IPS-15b (cell line): Measurements from ENCODE around the gene AP3D1.

ENCODE experiments used
- H3K27me3 ChIP-seq: one replicate; pipeline ENCODE4 v1.6.1; 2013; ENCODE audit warnings: low read length; ENCODE audit not compliant: control insufficient read depth, insufficient read depth
- H3K36me3 ChIP-seq: one replicate; pipeline ENCODE4 v1.6.1; 2013; ENCODE audit warnings: low read length; ENCODE audit not compliant: control insufficient read depth, insufficient read depth
- H3K4me1 ChIP-seq: one replicate; pipeline ENCODE4 v1.6.1; 2013; ENCODE audit warnings: mild to moderate bottlenecking, low read length; ENCODE audit not compliant: control insufficient read depth, insufficient read depth
- H3K4me3 ChIP-seq: one replicate; pipeline ENCODE4 v1.5.1; 2013; ENCODE audit warnings: low read depth, low read length
- H3K9ac ChIP-seq: one replicate; pipeline ENCODE4 v1.6.1; 2013; ENCODE audit warnings: low read depth, mild to moderate bottlenecking, low read length
- H3K9me3 ChIP-seq: one replicate; pipeline ENCODE4 v1.6.1; 2013; ENCODE audit warnings: mild to moderate bottlenecking, low read length; ENCODE audit not compliant: control insufficient read depth, insufficient read depth

Gene AP3D1

DNA sequence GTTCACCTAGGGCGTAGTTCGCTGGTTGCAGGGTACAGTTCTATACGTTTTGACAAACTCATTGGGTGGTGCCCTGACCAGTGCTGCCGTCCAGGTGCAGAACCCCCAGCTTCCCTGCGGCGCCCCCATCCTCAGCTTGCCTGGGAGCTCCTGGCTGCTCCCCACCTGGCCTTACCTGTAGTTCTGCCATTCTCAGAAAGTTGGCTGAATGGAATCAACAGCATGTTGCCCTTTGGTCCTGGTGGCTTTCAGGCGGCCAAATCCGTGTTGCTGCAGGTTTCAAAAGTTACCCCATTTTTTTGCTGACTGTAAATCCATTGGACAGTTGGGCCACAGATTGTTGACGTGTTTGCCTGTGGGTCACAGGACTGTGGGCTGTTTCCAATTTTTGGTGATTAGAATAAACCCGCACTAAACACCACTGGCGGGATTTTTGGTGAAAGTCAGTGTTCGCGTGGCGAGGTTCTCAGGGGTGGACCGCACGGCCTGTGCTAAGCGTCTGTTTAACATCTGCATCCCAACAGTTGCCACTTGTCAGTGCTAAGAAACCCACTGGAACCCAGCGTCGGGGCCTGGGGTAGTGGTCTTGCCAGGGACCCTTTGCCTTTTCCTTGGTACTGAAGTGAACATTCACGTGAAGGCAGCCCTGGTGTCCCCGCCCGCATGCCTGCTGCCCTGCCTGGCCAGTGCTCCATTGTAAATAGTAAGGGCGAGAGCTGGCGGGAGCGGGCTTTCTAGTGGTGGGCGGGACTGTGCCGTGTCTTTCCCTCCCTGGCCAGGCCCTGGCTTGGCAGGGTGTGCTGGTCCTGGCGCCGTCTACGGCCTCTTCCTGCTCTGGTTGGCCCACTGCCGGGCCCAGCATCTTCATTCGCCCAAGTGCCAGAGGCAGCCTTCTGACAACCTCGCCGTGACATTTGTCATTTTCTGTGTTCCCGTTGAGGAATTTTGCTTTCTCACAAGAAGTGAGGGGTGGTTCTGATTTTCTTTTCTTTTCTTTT is 15.7 kb upstream of the AP3D1 start:
- Histone ChIP-seq H3K4me1 (peaks cover 7% of the 10 kb centered on the region), H3K9ac (no peak overlapping the region), H3K27me3 (no peaks in the 10 kb centered on the region), H3K9me3 (no peaks in the 10 kb centered on the region), H3K4me3 (no peak overlapping the region), H3K36me3 (no peaks in the 10 kb centered on the region)

DNA sequence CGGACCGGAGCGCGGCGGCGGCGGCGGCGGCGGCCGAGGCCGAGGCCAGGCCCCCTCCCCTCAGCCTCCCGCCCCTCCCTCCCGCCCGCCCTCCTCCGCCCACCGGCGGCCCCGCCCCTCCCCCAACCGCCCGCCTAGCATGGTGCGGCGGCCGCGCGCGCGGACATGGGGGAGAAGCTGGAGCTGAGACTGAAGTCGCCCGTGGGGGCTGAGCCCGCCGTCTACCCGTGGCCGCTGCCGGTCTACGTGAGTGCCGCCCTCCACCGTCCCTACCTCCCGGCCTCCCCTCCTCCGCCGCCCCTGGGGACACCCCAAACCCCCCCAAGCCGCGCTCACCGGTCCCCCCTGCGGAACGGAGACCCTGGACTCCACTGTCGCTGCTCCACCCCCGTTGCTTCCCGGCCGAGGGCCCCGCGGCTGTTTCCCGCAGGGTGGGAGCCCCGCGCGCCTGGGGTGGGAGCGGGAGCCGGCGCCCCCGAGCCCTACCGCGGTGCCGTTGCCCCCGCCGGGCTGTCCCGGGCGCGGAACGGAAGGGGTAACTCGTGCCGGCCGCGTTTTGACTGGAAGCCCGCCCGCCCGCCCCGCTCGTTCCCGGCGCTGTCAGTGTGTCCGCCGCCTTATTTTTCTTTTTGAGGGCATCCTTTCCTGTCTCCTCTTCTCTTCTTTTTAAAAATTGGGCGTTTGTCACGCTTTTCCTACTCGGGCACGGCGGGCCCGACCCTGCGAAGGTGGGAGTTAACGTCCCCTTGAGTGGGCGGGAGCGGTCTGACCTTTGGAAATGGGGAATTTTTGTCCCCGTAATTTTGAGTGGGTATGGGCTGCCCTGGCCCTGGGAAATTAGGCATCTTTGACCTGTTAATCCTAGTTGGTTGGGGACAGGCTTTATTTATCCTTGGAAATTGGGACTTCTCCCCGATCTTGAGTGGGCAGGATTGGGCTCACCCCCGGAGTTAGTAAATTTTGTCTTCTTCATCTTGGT is 12.9 kb upstream of the AP3D1 start:
- H3K4me3 ChIP-seq: peak overlapping the region; percentile 61
- peak overlapping the region; percentile 60 for H3K9ac ChIP-seq
- no peaks in the 10 kb centered on the region for H3K36me3 ChIP-seq
- no peaks in the 10 kb centered on the region for H3K9me3 ChIP-seq
- no peaks in the 10 kb centered on the region for H3K4me1 ChIP-seq
- no peaks in the 10 kb centered on the region for H3K27me3 ChIP-seq

DNA sequence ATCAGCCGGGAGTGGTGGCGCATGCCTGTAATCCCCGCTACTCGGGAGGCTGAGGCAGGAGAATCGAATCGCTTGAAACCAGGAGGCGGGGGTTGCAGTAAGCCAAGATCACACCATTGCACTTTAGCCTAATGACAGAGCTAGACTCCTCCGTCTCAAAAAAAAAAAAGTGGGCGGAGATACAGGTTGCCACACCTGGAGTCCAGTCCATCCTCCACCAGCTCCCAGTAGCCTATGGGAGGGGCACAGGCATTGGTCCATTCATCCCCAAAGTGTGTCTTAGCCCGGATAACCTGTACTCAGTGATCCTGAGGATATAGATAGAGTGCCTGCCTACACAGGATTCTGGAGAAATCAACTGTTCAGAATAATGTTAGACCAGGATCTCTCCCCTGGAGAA is 9.0 kb upstream of the AP3D1 start:
- Histone ChIP-seq H3K27me3 (no peaks in the 10 kb centered on the region), H3K4me3 (no peak overlapping the region), H3K4me1 (no peaks in the 10 kb centered on the region), H3K9ac (no peak overlapping the region), H3K9me3 (no peaks in the 10 kb centered on the region), H3K36me3 (no peaks in the 10 kb centered on the region)

DNA sequence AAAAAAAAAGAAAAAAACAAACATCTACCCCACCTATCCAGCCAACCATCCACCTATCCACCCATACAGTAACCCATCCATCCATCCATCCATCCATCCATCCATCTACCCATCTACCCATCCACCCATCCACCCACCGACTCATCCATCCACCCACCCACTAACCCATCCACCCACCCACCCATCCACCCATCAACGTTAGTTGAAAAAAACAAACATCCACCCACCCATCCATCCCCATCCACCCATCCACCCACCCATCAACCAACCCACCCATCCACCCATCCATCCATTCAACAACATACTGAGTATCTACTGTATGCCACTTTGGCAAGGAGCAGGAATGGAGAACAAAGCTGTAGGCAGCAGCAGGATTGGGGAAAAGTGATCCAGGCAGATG is 6.1 kb upstream of the AP3D1 start:
- Histone ChIP-seq H3K4me3 (no peak overlapping the region), H3K9ac (no peak overlapping the region), H3K36me3 (no peaks in the 10 kb centered on the region), H3K9me3 (no peaks in the 10 kb centered on the region), H3K4me1 (no peaks in the 10 kb centered on the region), H3K27me3 (no peaks in the 10 kb centered on the region)

DNA sequence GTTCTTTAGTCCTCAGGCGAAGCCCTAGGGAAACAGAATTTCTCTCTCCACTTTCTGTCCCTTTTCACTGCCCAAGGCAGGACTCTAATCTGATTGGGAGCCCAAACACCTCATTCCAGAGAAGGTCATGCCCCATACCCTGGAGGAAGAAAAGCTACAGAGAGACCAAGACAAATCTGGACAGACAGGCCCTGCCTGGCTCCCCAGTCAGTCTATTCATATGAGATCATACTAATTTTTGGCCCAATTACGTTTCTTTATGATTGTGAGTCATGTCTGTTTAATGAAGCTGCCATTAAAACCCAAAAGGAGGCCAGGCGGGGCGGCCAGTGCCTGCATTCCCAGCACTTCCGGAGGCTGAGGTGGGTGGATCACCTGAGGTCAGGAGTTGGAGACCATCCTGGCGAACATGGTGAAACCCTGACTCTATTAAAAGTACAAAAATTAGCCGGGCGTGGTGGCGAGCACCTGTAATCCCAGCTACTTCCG is 3.3 kb upstream of the AP3D1 start:
- no peak overlapping the region for H3K9ac ChIP-seq
- H3K27me3 ChIP-seq: no peaks in the 10 kb centered on the region
- peaks cover 4% of the 10 kb centered on the region for H3K36me3 ChIP-seq
- H3K4me1 ChIP-seq: peaks cover 7% of the 10 kb centered on the region
- no peak overlapping the region for H3K4me3 ChIP-seq
- H3K9me3 ChIP-seq: no peaks in the 10 kb centered on the region

DNA sequence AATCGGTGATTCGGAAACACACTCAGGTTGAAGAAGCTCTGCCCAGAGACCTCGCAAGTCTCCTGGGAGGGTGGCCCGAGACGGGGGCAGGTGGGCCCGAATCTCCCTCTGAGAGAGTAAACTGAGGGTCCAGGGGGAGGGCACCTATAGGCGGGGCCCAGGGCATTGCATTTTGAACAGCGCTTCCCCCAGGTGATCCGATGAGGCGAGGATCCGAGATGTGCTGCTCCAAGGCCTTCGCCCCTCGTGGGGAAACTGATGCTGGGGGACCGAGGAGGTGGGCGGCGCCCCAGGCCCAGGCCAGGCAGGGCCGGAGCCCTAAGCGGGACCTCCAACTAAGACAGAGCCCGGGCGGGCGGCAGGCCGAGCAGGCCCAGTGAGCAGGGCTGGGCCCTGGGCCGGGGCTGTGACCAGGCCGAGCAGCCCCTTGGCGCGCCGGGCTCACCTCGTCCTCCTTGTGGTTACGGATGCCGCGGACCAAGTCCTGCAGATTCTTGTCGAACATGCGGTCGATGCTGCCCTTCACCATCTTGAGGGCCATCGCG is 500 bp downstream of the AP3D1 start:
- Histone ChIP-seq H3K4me3 (peak overlapping the region; percentile 88), H3K9ac (peak overlapping the region; percentile 93), H3K36me3 (peaks cover 6% of the 10 kb centered on the region), H3K9me3 (no peaks in the 10 kb centered on the region), H3K27me3 (no peaks in the 10 kb centered on the region), H3K4me1 (peaks cover 13% of the 10 kb centered on the region)

DNA sequence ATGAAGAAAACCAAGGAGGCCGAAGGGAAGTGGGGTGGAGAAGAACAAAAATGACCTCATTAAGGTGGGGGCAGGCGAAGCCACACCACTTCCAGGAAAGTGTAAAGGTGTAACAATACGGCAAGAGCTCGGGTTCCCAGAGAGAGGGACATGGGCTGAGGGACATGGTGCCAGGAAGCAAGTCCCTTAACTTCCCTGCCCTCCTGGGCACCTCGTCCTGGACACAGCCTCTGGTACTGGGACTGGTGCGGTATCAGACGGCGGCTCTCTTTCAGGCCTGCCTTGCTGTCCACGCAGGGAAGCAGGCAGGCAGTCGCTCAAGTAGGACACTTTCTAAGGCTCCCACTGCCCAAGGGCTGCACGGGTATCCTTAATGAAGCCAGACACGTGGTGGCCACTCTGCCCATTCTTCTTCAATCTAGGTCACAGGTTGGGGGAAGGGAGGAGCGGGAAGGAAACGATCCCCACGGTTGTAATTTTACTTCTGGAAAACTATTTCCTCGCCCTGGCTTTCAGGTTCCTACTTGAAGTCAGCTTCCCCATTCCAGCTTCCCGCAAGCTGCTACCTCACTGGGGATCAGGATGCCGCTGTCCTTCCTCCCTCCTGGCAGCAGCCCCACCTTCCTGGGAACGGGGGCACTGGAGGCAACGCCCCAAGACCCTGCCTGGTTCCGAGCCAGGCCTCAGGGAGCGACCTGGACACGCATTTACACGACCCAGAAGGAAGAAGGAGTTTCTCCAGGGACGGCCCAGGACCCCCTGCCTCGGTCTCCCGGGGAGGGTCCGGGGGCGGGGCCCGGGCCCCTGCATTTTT is 1.2 kb downstream of the AP3D1 start:
- H3K9ac ChIP-seq: peak overlapping the region; percentile 93
- peak overlapping the region; percentile 88 for H3K4me3 ChIP-seq
- H3K4me1 ChIP-seq: peaks cover 13% of the 10 kb centered on the region
- H3K27me3 ChIP-seq: no peaks in the 10 kb centered on the region
- peaks cover 6% of the 10 kb centered on the region for H3K36me3 ChIP-seq
- no peaks in the 10 kb centered on the region for H3K9me3 ChIP-seq

DNA sequence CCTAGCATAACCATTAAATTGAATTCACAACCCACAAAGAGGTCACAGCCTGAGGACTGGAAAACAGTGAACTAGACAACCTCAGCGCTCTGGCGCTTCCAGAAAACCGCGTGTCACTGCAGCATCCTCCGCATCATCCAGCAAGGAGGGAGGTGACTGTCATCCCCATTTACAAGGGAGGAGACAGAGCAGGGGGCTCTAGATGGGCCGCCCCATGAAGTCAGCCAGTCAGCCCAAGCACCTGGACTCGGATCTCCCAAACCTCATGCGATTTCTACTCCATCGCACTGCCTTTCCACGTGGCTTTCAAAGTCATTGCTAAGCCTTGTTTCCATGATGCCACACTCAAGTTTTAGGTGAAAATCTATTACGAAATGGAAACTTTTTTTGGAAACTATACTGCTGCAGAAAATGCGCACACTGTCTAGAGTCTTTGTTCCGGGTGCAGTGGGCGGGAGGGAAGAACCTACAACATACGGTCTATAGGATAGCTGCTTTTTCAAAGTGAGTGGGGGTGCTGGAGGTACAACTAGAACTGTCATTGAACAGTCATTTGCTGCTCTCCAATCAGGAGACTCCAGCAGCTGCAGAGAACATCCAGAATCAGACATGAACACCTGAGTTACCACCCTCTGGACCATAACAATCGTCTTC is 2.8 kb downstream of the AP3D1 start:
- no peaks in the 10 kb centered on the region for H3K27me3 ChIP-seq
- H3K4me3 ChIP-seq: no peak overlapping the region
- no peaks in the 10 kb centered on the region for H3K9me3 ChIP-seq
- peaks cover 13% of the 10 kb centered on the region for H3K4me1 ChIP-seq
- no peak overlapping the region for H3K9ac ChIP-seq
- H3K36me3 ChIP-seq: peaks cover 6% of the 10 kb centered on the region

DNA sequence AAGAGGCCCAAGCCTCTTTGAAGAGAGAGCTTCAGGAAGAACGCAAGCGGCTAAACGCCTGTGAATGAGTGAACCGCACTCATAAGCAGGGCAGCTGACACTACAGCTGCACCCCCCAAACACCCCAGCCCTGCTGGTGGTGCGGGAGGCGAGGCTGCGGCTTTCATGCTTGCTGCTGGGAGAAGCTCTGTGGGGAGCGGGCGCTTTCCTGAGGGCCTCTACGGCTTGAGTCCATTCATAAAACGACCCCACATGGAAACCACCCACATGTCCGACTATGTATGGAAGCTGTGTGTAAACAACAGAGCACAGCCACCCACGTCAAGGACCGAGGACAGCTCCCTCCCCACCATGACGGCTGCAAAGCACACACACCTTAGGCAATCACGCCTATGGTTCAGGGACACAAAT is 5.5 kb downstream of the AP3D1 start:
- Histone ChIP-seq H3K27me3 (no peaks in the 10 kb centered on the region), H3K4me1 (peaks cover 13% of the 10 kb centered on the region), H3K9me3 (no peaks in the 10 kb centered on the region), H3K9ac (no peak overlapping the region), H3K4me3 (no peak overlapping the region), H3K36me3 (peaks cover 6% of the 10 kb centered on the region)

DNA sequence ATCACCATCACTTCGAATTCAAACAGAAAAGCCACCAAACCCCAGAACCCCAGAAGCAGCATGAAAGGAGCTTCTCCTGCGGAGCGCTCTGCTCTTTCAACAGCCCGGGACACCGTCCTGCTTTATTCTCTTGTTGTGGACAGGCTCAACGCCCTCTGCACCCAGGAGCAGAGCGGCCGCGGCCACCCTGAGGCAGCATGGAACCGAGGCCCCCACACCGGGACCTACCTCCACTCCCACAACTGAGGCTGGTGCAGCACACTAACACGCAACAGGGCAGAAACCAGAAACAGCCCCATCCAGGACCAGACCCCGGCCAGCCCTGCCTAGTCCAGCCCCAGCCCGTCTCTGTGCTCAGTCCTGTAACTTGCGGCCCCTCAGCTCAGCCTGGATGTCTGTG is 7.2 kb downstream of the AP3D1 start:
- no peaks in the 10 kb centered on the region for H3K27me3 ChIP-seq
- H3K9ac ChIP-seq: no peak overlapping the region
- peaks cover 5% of the 10 kb centered on the region for H3K4me1 ChIP-seq
- H3K9me3 ChIP-seq: no peaks in the 10 kb centered on the region
- no peak overlapping the region for H3K4me3 ChIP-seq
- H3K36me3 ChIP-seq: peaks cover 5% of the 10 kb centered on the region
